HepG2 (cell line): Measurements from ENCODE around the gene FBLIM1. TPM values are rescaled to one million over a fixed set of nuclear protein-coding genes. Genes with fewer than 3 reads are reported as not detected.
A peak's percentile ranks its signal among the peaks of the same experiment; 100 is the strongest.

Experiments
- ATAC-seq: fragments of 200-7000 bp; cut with Tn5 transposase; 3 replicates; pipeline ENCODE4 v1.9.1; 2020; ENCODE audit warnings: mild to moderate bottlenecking, moderate library complexity
- BruUV-seq: library from RNA; stranded (reverse); fragments of 400-500 nt; replicated peaks from 2 replicates; lab custom pipeline; 2021; lab: Mats Ljungman, UMichigan
- CTCF ChIA-PET: fragments of 300-600 bp; formaldehyde crosslinking; extraction: SDS; loops from one replicate; lab custom pipeline; 2021; ENCODE audit warnings: low total read pairs, inconsistent platforms, low intra/inter-chr PET ratio; lab: Yijun Ruan, JAX
- POLR2A ChIA-PET: fragments of 350-600 bp; sonication (Branson Sonifier 250); formaldehyde crosslinking; loops from one replicate; lab custom pipeline; 2020; ENCODE audit warnings: antibody characterized with exemption, inconsistent platforms; lab: Yijun Ruan, JAX
- DNase-seq: peaks from one replicate; pipeline ENCODE4 v3.0.0-alpha.2; 2015; ENCODE audit warnings: low spot score
- FAIRE-seq: peaks from 3 replicates; lab custom pipeline; 2011; peaks lifted over from hg19 to GRCh38; lab: Jason Lieb, UNC
- H2AFZ ChIP-seq: one replicate; pipeline ENCODE4 v1.6.1; 2011; ENCODE audit warnings: low read length, inconsistent platforms
- H3K27ac ChIP-seq: fragments of 300-600 bp; 3 replicates; pipeline ENCODE4 v1.8.0; 2011; ENCODE audit warnings: mixed run types, mild to moderate bottlenecking, mixed read lengths, low read length, inconsistent platforms; ENCODE audit not compliant: insufficient read depth; ENCODE audit errors: extremely low read length
- H3K27me3 ChIP-seq, 2 experiments: fragments of 200-600 bp in 1 of 2; 2 replicates in 1 of 2; 3 replicates in 1 of 2; pipeline versions ENCODE4 v1.6.0 to v1.8.0; 2011; ENCODE audit warnings: low read length in 2 of 2, mild to moderate bottlenecking in 2 of 2, moderate library complexity in 2 of 2, inconsistent platforms in 1 of 2; ENCODE audit not compliant: insufficient read depth in 2 of 2, control insufficient read depth in 1 of 2
- H3K36me3 ChIP-seq, 2 experiments: fragments of 200-600 bp in 1 of 2; replicated peaks in 1 of 2; 2 replicates in 1 of 2; 3 replicates in 1 of 2; pipeline versions ENCODE4 v1.5.1 to v1.8.0; 2011; ENCODE audit warnings: low read length in 2 of 2, inconsistent platforms in 1 of 2; ENCODE audit not compliant: insufficient read depth in 2 of 2, control insufficient read depth in 1 of 2
- H3K4me1 ChIP-seq: 2 replicates; pipeline ENCODE4 v1.5.1; 2012; ENCODE audit warnings: low read length, inconsistent platforms; ENCODE audit not compliant: insufficient read depth
- H3K4me2 ChIP-seq: 2 replicates; pipeline ENCODE4 v1.6.0; 2011; ENCODE audit warnings: low read depth, low read length, inconsistent platforms
- H3K4me3 ChIP-seq, 3 experiments: fragments of 200-600 bp in 1 of 3; sonication (generic), shearing (Covaris generic) in 1 of 3; replicated peaks in 1 of 3; 2 replicates each; pipeline ENCODE4 v1.5.1; 2011 to 2016; ENCODE audit warnings: low read length in 3 of 3, inconsistent platforms in 2 of 3, low read depth in 2 of 3, mild to moderate bottlenecking in 2 of 3, control low read depth in 1 of 3, mixed read lengths in 1 of 3; ENCODE audit not compliant: insufficient read depth in 1 of 3
- H3K79me2 ChIP-seq: one replicate; pipeline ENCODE4 v1.6.1; 2011; ENCODE audit warnings: low read length, inconsistent platforms; ENCODE audit not compliant: insufficient read depth
- H3K9ac ChIP-seq: 2 replicates; pipeline ENCODE4 v1.6.0; 2011; ENCODE audit warnings: mild to moderate bottlenecking, low read depth, low read length, inconsistent platforms; ENCODE audit not compliant: insufficient read depth
- H3K9me3 ChIP-seq: 2 replicates; pipeline ENCODE4 v1.5.1; 2012; ENCODE audit warnings: mild to moderate bottlenecking, low read length
- H4K20me1 ChIP-seq: 2 replicates; pipeline ENCODE4 v1.6.0; 2011; ENCODE audit warnings: inconsistent platforms, mild to moderate bottlenecking, low read length, moderate library complexity; ENCODE audit not compliant: insufficient read depth
- ATM ChIP-seq: fragments of 450-650 bp; IDR thresholded peaks from 2 replicates; pipeline ENCODE4 v1.7.1; 2017; ENCODE audit warnings: mild to moderate bottlenecking, borderline replicate concordance
- DR1 ChIP-seq: sonication (generic); formaldehyde crosslinking; IDR thresholded peaks from 2 replicates; pipeline ENCODE4 v1.8.0; 2021; ENCODE audit warnings: mild to moderate bottlenecking, missing genetic modification reagents, inconsistent platforms
- HNRNPL ChIP-seq: fragments of 200-400 bp; formaldehyde crosslinking; IDR thresholded peaks from 2 replicates; pipeline ENCODE4 v1.6.1; 2017; ENCODE audit warnings: mild to moderate bottlenecking, low read depth, low read length
- NR3C1 ChIP-seq: sonication (generic); formaldehyde crosslinking; IDR thresholded peaks from 2 replicates; pipeline ENCODE4 v1.4.0; 2020; ENCODE audit warnings: missing genetic modification reagents
- SAFB2 ChIP-seq: sonication (generic); formaldehyde crosslinking; IDR thresholded peaks from 2 replicates; pipeline ENCODE4 v1.5.1; 2020; ENCODE audit warnings: missing genetic modification reagents, low read depth, mild to moderate bottlenecking, borderline replicate concordance
- TFAP4 ChIP-seq: sonication (generic); IDR thresholded peaks from 2 replicates; pipeline ENCODE4 v1.6.1; 2016; ENCODE audit warnings: low read depth, borderline replicate concordance
- ZFP82 ChIP-seq: sonication (generic); formaldehyde crosslinking; IDR thresholded peaks from 2 replicates; pipeline ENCODE4 v1.5.1; 2020; ENCODE audit warnings: mild to moderate bottlenecking, missing genetic modification reagents, borderline replicate concordance
- ZMYM4 ChIP-seq: sonication (generic); formaldehyde crosslinking; IDR thresholded peaks from 2 replicates; pipeline ENCODE4 v1.8.1; 2023; ENCODE audit warnings: mild to moderate bottlenecking, missing genetic modification reagents
- ZNF136 ChIP-seq: sonication (generic); formaldehyde crosslinking; IDR thresholded peaks from 2 replicates; pipeline ENCODE4 v1.8.1; 2022; ENCODE audit warnings: low read depth, mild to moderate bottlenecking, moderate library complexity, missing genetic modification reagents
- ZNF598 ChIP-seq: sonication (generic); formaldehyde crosslinking; IDR thresholded peaks from 2 replicates; pipeline ENCODE4 v1.5.1; 2020; ENCODE audit warnings: mild to moderate bottlenecking, missing genetic modification reagents, borderline replicate concordance
- ZNF710 ChIP-seq: sonication (generic); formaldehyde crosslinking; IDR thresholded peaks from 2 replicates; pipeline ENCODE4 v1.5.0; 2020; ENCODE audit warnings: mild to moderate bottlenecking, missing genetic modification reagents, borderline replicate concordance
- ZNF782 ChIP-seq: sonication (generic); formaldehyde crosslinking; IDR thresholded peaks from 2 replicates; pipeline ENCODE4 v1.4.0; 2020; ENCODE audit warnings: missing genetic modification reagents, mild to moderate bottlenecking, borderline replicate concordance
- WGBS: methylation state at CpG from one replicate; pipeline ENCODE4 v1.1.6; 2017; ENCODE audit warnings: low lambda C conversion rate; 5-methylcytosine and 5-hydroxymethylcytosine counted together
- in situ Hi-C: cut with HindIII; loops from 2 replicates; pipeline ENCODE4 v1.10.0; 2017; ENCODE audit warnings: low pct_unique_long_range_greater_than_20kb; ENCODE audit not compliant: extremely low pct_ligation_motif_present
- intact Hi-C: fragments of 100-400 bp; cut with micrococcal nuclease; formaldehyde crosslinking; loops from one replicate; pipeline ENCODE4 v1.10.0; 2022; ENCODE audit not compliant: unreplicated experiment
- polyA plus RNA-seq, 8 experiments: library from polyadenylated mRNA; depleted of rRNA in 3 of 8; stranded (reverse) in 7 of 8; unstranded in 1 of 8; fragments of >200 nt; fragmentation: Illumina TruSeq in 4 of 8; extraction: Trizol in 4 of 8; gene quantifications; 2 replicates each; pipeline versions ENCODE4 v1.2.1 to v1.2.3, GENCODE V29; 2011 to 2016; ENCODE audit warnings: low read depth in 4 of 8, missing spikeins in 1 of 8, mixed read lengths in 1 of 8; ENCODE audit not compliant: insufficient read depth in 1 of 8
- total RNA-seq, 5 experiments: library from RNA; depleted of rRNA; stranded (reverse); fragments of >200 nt; fragmentation: Illumina TruSeq; extraction: Trizol; gene quantifications; 2 replicates each; pipeline ENCODE4 v1.2.3, GENCODE V29; 2016; ENCODE audit warnings: low read depth in 1 of 5
- TF ChIP-seq, protein P1 (sequence below): sonication (generic); formaldehyde crosslinking; IDR thresholded peaks from 2 replicates; pipeline ENCODE4 v1.5.0; 2020; ENCODE audit warnings: mild to moderate bottlenecking, missing genetic modification reagents
- TF ChIP-seq, protein P2 (sequence below): sonication (generic); formaldehyde crosslinking; IDR thresholded peaks from 2 replicates; pipeline ENCODE4 v1.8.1; 2023; ENCODE audit warnings: missing genetic modification reagents, inconsistent platforms, borderline replicate concordance
- TF ChIP-seq, protein P3 (sequence below): sonication (generic); formaldehyde crosslinking; IDR thresholded peaks from 2 replicates; pipeline ENCODE4 v1.5.1; 2020; ENCODE audit warnings: mild to moderate bottlenecking, missing genetic modification reagents, moderate library complexity

FBLIM1 gene
- total and polyA plus RNA-seq, 2 of the 13 experiments (the other 11 are each of a cell fraction or from before 2014, with no cell fraction given), result 10.6 to 23.0 TPM

GRCh38 chr1:15738416-15739113, 20.0 kb upstream of the FBLIM1 start:
- intact Hi-C loops (loop anchor here (5.0 kb wide), 1 partner anchor 141 kb away; no protein-coding TSS in a partner anchor), in situ Hi-C loops (no loop called here)
- ChIA-PET CTCF (interaction anchor here (1.0 kb wide), 1 partner anchor 143 kb away, joined by 3 read pairs; no protein-coding TSS in a partner anchor), POLR2A (interaction anchor here (1.1 to 1.8 kb wide), 3 partner anchors 120 to 211 kb away, joined by 3 to 6 read pairs (median 4); partner anchors contain the start of gene DNAJC16)
- Histone ChIP-seq H3K4me3 (peak overlapping the region in 1 of 3 experiments; percentile 49; a peak in 1 of 6 replicates), H3K27ac (no peak overlapping the region), H3K9me3 (no peaks in the 10 kb centered on the region), H3K4me2 (peak overlapping the region; percentile 62), H4K20me1 (no peaks in the 10 kb centered on the region), H3K36me3 (peaks cover 0 to 2% of the 10 kb centered on the region in 2 experiments; a peak in 3 of 5 replicates), H3K9ac (no peak overlapping the region), H3K27me3 (no peaks in the 10 kb centered on the region), H3K79me2 (no peaks in the 10 kb centered on the region), H3K4me1 (peaks cover 82% of the 10 kb centered on the region), H2AFZ (no peak overlapping the region)
- BruUV-seq, result no TSS peak
- no peak for DNase-seq
- no peak for ATAC-seq
- 63% methylated on average over 13 of the region's 15 CpGs for WGBS
- FAIRE-seq, result no peak
- no peak for TF ChIP-seq ZNF782
- no peak for TF ChIP-seq ZNF710
- no peak for TF ChIP-seq ZNF598
- no peak for TF ChIP-seq ZFP82
- TF ChIP-seq, protein P1, sequence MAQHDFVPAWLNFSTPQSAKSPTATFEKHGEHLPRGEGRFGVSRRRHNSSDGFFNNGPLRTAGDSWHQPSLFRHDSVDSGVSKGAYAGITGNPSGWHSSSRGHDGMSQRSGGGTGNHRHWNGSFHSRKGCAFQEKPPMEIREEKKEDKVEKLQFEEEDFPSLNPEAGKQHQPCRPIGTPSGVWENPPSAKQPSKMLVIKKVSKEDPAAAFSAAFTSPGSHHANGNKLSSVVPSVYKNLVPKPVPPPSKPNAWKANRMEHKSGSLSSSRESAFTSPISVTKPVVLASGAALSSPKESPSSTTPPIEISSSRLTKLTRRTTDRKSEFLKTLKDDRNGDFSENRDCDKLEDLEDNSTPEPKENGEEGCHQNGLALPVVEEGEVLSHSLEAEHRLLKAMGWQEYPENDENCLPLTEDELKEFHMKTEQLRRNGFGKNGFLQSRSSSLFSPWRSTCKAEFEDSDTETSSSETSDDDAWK (CRISPR knock-in tag), result no peak
- no peak for TF ChIP-seq NR3C1 (CRISPR knock-in tag)
- TF ChIP-seq ATM, result no peak
- TF ChIP-seq ZMYM4 (CRISPR knock-in tag), result no peak
- TF ChIP-seq SAFB2 (CRISPR knock-in tag), result no peak
- no peak for TF ChIP-seq ZNF136 (CRISPR knock-in tag)
- TF ChIP-seq TFAP4, result peak; percentile 41; the same call in 1 of the 2 replicates
- TF ChIP-seq HNRNPL, result 0 out of 2 replicates have a peak, but pooled peaks have one; percentile 8
- TF ChIP-seq, protein P2, sequence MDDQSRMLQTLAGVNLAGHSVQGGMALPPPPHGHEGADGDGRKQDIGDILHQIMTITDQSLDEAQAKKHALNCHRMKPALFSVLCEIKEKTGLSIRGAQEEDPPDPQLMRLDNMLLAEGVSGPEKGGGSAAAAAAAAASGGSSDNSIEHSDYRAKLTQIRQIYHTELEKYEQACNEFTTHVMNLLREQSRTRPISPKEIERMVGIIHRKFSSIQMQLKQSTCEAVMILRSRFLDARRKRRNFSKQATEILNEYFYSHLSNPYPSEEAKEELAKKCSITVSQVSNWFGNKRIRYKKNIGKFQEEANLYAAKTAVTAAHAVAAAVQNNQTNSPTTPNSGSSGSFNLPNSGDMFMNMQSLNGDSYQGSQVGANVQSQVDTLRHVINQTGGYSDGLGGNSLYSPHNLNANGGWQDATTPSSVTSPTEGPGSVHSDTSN (CRISPR knock-in tag), result no peak
- TF ChIP-seq DR1 (CRISPR knock-in tag), result no peak
- TF ChIP-seq, protein P3, sequence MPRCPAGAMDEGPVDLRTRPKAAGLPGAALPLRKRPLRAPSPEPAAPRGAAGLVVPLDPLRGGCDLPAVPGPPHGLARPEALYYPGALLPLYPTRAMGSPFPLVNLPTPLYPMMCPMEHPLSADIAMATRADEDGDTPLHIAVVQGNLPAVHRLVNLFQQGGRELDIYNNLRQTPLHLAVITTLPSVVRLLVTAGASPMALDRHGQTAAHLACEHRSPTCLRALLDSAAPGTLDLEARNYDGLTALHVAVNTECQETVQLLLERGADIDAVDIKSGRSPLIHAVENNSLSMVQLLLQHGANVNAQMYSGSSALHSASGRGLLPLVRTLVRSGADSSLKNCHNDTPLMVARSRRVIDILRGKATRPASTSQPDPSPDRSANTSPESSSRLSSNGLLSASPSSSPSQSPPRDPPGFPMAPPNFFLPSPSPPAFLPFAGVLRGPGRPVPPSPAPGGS (CRISPR knock-in tag), result no peak
